Motor neuron (in vitro differentiated cells): ENCODE data around the gene TRIP12. TPM values are rescaled to one million over a fixed set of nuclear protein-coding genes. Genes with fewer than 3 reads are reported as not detected.
"Not testable (repeated sequence)": the region's sequence is repeated elsewhere in the genome, so short reads cannot be mapped to it uniquely, and the experiment has no call there.

ENCODE experiments used
- ATAC-seq, 8 experiments: fragments of 200-7000 bp; cut with Tn5 transposase; replicated peaks in 6 of 8; 2 replicates each; pipeline ENCODE4 v1.8.0; 2021; ENCODE audit warnings: mild to moderate bottlenecking in 8 of 8, moderate library complexity in 8 of 8
- H3K27ac ChIP-seq, 2 donors: fragments of 250-450 bp; sonication (Bioruptor Pico); 2 replicates each; pipeline ENCODE4 v1.9.0; 2021; ENCODE audit warnings: antibody characterized with exemption in 2 of 2, mild to moderate bottlenecking in 2 of 2, moderate library complexity in 1 of 2
- H3K4me1 ChIP-seq, 2 donors: fragments of 250-450 bp; sonication (Bioruptor Pico); replicated peaks in 1 of 2; 2 replicates each; pipeline ENCODE4 v1.6.1; 2021; ENCODE audit warnings: antibody characterized with exemption in 2 of 2, mild to moderate bottlenecking in 2 of 2, moderate library complexity in 1 of 2
- H3K4me3 ChIP-seq, 5 donors: fragments of 250-450 bp; sonication (Bioruptor Pico); 2 replicates each; pipeline ENCODE4 v1.9.0; 2021; ENCODE audit warnings: antibody characterized with exemption in 5 of 5, mild to moderate bottlenecking in 5 of 5, moderate library complexity in 4 of 5
- WGBS, 10 experiments: fragments of 450-650 bp; shearing (Covaris generic); methylation state at CpG; one replicate each; pipeline ENCODE4 v1.0.0; 2022; 5-methylcytosine and 5-hydroxymethylcytosine counted together
- in situ Hi-C, 9 experiments: fragments of 400-800 bp; cut with MboI; loops; one replicate each; pipeline ENCODE4 v1.15.0; 2021; ENCODE audit warnings: low sequenced_read_pairs in 9 of 9, low pct_unique_long_range_greater_than_20kb in 2 of 9; ENCODE audit not compliant: unreplicated experiment in 9 of 9
- total RNA-seq, 8 experiments: library from RNA; unstranded; fragments of 300-600 nt; gene quantifications; 2 replicates each; pipeline versions ENCODE4 v1.2.3 to v1.2.4, GENCODE V29; 2022

The TRIP12 gene
- total RNA-seq, 8 experiments from 2014 or later, result 65.2 to 295 (median 126) TPM

GRCh38 chr2:229794636-229795035 lies 127.2 kb downstream of the TRIP12 start:
- in situ Hi-C loops, result no loop called here
- H3K27ac ChIP-seq, result no peak overlapping the region
- H3K4me1 ChIP-seq, result no peaks in the 10 kb centered on the region
- ATAC-seq, result no peak
- WGBS, 10 experiments, result 78 to 100% (median 100%) methylated on average over 1 of the region's 1 CpG; no CpG with 5 or more reads in 2 of the 10 experiments
- H3K4me3 ChIP-seq, result no peak overlapping the region

GRCh38 chr2:229786289-229786688 lies 135.5 kb downstream of the TRIP12 start:
- ATAC-seq, in situ Hi-C loops, H3K4me1 ChIP-seq, H3K4me3 ChIP-seq, H3K27ac ChIP-seq: not testable (repeated sequence)
- 50 to 100% (median 99%) methylated on average over 1 to 9 of the region's 11 CpGs; no CpG with 5 or more reads in 2 of the 10 experiments for WGBS, 10 experiments

- ATAC-seq, result no peak
- in situ Hi-C loops, result no loop called here
- Histone ChIP-seq H3K27ac (no peak overlapping the region), H3K4me1 (no peaks in the 10 kb centered on the region), H3K4me3 (no peak overlapping the region)
- 67 to 100% (median 89%) methylated on average over 2 of the region's 2 CpGs; no CpG with 5 or more reads in 1 of the 10 experiments for WGBS, 10 experiments
Observed at GRCh38 chr2:229784791-229785190, 137.0 kb downstream of the TRIP12 start.

GRCh38 chr2:229783108-229783721 lies 138.6 kb downstream of the TRIP12 start:
- in situ Hi-C loops, result no loop called here
- no peak for ATAC-seq
- Histone ChIP-seq H3K4me3 (no peak overlapping the region), H3K4me1 (no peaks in the 10 kb centered on the region), H3K27ac (no peak overlapping the region)
- 84 to 100% (median 91%) methylated on average over 4 to 5 of the region's 5 CpGs for WGBS, 10 experiments

- Histone ChIP-seq H3K27ac (no peak overlapping the region), H3K4me1 (no peaks in the 10 kb centered on the region), H3K4me3 (no peak overlapping the region)
- in situ Hi-C loops, result no loop called here
- peak in 5 of 8 experiments; percentile 53 to 83 (median 78) for ATAC-seq
Observed at GRCh38 chr2:229780856-229781773, 140.7 kb downstream of the TRIP12 start.

GRCh38 chr2:229779650-229780049 lies 142.2 kb downstream of the TRIP12 start:
- no peak overlapping the region for H3K4me3 ChIP-seq
- WGBS, 10 experiments, result 91 to 100% (median 100%) methylated on average over 1 to 3 of the region's 3 CpGs; no CpG with 5 or more reads in 5 of the 10 experiments
- in situ Hi-C loops, result no loop called here

GRCh38 chr2:229777716-229778115 lies 144.1 kb downstream of the TRIP12 start:
- peaks cover 0 to 12% of the 10 kb centered on the region in 2 donors for H3K4me1 ChIP-seq
- in situ Hi-C loops, result no loop called here
- 88 to 100% (median 100%) methylated on average over 1 to 3 of the region's 3 CpGs; no CpG with 5 or more reads in 1 of the 10 experiments for WGBS, 10 experiments
- no peak for ATAC-seq
- H3K27ac ChIP-seq, result no peak overlapping the region
- H3K4me3 ChIP-seq, result no peak overlapping the region

More at GRCh38 chr2:229779650-229780049, 142.2 kb downstream of the TRIP12 start:
- no peak for ATAC-seq
- Histone ChIP-seq H3K27ac (no peak overlapping the region), H3K4me1 (peaks cover 0 to 5% of the 10 kb centered on the region in 2 donors)

- no peak overlapping the region for H3K27ac ChIP-seq
- H3K4me1 ChIP-seq, result peaks cover 0 to 12% of the 10 kb centered on the region in 2 donors
- 81 to 100% (median 94%) methylated on average over 1 to 3 of the region's 3 CpGs for WGBS, 10 experiments
- in situ Hi-C loops, result no loop called here
- no peak for ATAC-seq
- H3K4me3 ChIP-seq, result no peak overlapping the region
Observed at GRCh38 chr2:229775614-229776313, 146.0 kb downstream of the TRIP12 start.

- peak in 2 of 8 experiments; percentile 32 to 34 for ATAC-seq
- WGBS, 10 experiments, result 62 to 100% (median 100%) methylated on average over 1 of the region's 1 CpG; no CpG with 5 or more reads in 1 of the 10 experiments
Observed at GRCh38 chr2:229774237-229774636, 147.6 kb downstream of the TRIP12 start.

GRCh38 chr2:229768235-229768634 lies 153.6 kb downstream of the TRIP12 start:
- no peak overlapping the region for H3K4me3 ChIP-seq
- ATAC-seq, result no peak
- 100% methylated on average over 1 of the region's 1 CpG; no CpG with 5 or more reads in 8 of the 10 experiments for WGBS, 10 experiments
- in situ Hi-C loops, result no loop called here
- no peak overlapping the region for H3K27ac ChIP-seq
- H3K4me1 ChIP-seq, result no peaks in the 10 kb centered on the region

More at GRCh38 chr2:229774237-229774636, 147.6 kb downstream of the TRIP12 start:
- in situ Hi-C loops, result no loop called here
- no peak overlapping the region for H3K27ac ChIP-seq
- H3K4me1 ChIP-seq, result peaks cover 0 to 12% of the 10 kb centered on the region in 2 donors
- H3K4me3 ChIP-seq, result no peak overlapping the region

- H3K4me1 ChIP-seq, result no peaks in the 10 kb centered on the region
- no peak overlapping the region for H3K4me3 ChIP-seq
- ATAC-seq, result no peak
- in situ Hi-C loops, result no loop called here
- no peak overlapping the region for H3K27ac ChIP-seq
Observed at GRCh38 chr2:229765721-229766120, 156.1 kb downstream of the TRIP12 start.

GRCh38 chr2:229761663-229762062 lies 160.1 kb downstream of the TRIP12 start:
- Histone ChIP-seq H3K27ac (no peak overlapping the region), H3K4me1 (no peaks in the 10 kb centered on the region), H3K4me3 (no peak overlapping the region)
- ATAC-seq, result peak in 1 of 8 experiments; percentile 12
- in situ Hi-C loops, result no loop called here
- 0 to 100% (median 92%) methylated on average over 1 of the region's 1 CpG; no CpG with 5 or more reads in 4 of the 10 experiments for WGBS, 10 experiments

GRCh38 chr2:229757462-229757861 lies 164.3 kb downstream of the TRIP12 start:
- H3K4me1 ChIP-seq, in situ Hi-C loops, H3K4me3 ChIP-seq, ATAC-seq, H3K27ac ChIP-seq: not testable (repeated sequence)
- 89 to 100% (median 98%) methylated on average over 3 to 10 of the region's 10 CpGs; no CpG with 5 or more reads in 1 of the 10 experiments for WGBS, 10 experiments
